ENCODE data around the gene BCS1L. TPM values are rescaled to one million over a fixed set of nuclear protein-coding genes. Genes with fewer than 3 reads are reported as not detected.

Gene BCS1L
- total and polyA plus RNA-seq, 2 of the 8 experiments (the other 6 are each of a cell fraction or from before 2014, with no cell fraction given), result 23.7 to 37.1 TPM

GRCh38 chr2:218680061-218680460 lies 20.6 kb downstream of the BCS1L start:
- Histone ChIP-seq H2BK20ac (ENCODE audit: low read length) (no peak overlapping the region), H3K36me3 (ENCODE audit: control insufficient read depth in 2 of 4, insufficient read depth in 4 of 4, low read length in 3 of 4) (peaks cover 2 to 19% (median 12%) of the 10 kb centered on the region in 4 experiments; a peak in 6 of 8 replicates)
- FAIRE-seq, result no peak
- TF ChIP-seq HDAC6 (IDR thresholded peaks at IDR 0.05; ENCODE audit: low read depth, low read length), result no peak
- TF ChIP-seq GABPA (IDR thresholded peaks at IDR 0.05; ENCODE audit: borderline replicate concordance, insufficient read depth, low read length), result no peak
- no peak for TF ChIP-seq SP4 (IDR thresholded peaks at IDR 0.05; ENCODE audit: low read length)
- no peak for TF ChIP-seq RNF2 (IDR thresholded peaks at IDR 0.05; ENCODE audit: borderline replicate concordance, low read depth, low read length, missing control alignments, poor library complexity, severe bottlenecking)
- TF ChIP-seq SP2 (IDR thresholded peaks at IDR 0.05; ENCODE audit: low read length), result no peak
- no peak for TF ChIP-seq YY1 (IDR thresholded peaks at IDR 0.05; ENCODE audit: low read depth, low read length)
- no peak for TF ChIP-seq USF2 (IDR thresholded peaks at IDR 0.05; ENCODE audit: low read length)
- TF ChIP-seq NANOG (IDR thresholded peaks at IDR 0.05; ENCODE audit: insufficient read depth, low read depth, low read length, poor library complexity, severe bottlenecking), result no peak
- TF ChIP-seq TAF1 (IDR thresholded peaks at IDR 0.05; ENCODE audit: low read depth, low read length), result no peak
- no peak for TF ChIP-seq NRF1 (IDR thresholded peaks at IDR 0.05; ENCODE audit: low read depth, low read length)
- no peak for TF ChIP-seq ZNF274 (IDR thresholded peaks at IDR 0.05; ENCODE audit: borderline replicate concordance, extremely low read depth, low read length)
- TF ChIP-seq PHF8 (conservative IDR thresholded peaks at IDR 0.05; ENCODE audit: low read depth, low read length), result no peak
- no peak for TF ChIP-seq RAD21 (IDR thresholded peaks at IDR 0.05 in 1 of 2, conservative IDR thresholded peaks at IDR 0.05 in 1 of 2; ENCODE audit: low read depth in 2 of 2, low read length in 2 of 2)

More at GRCh38 chr2:218680061-218680460, 20.6 kb downstream of the BCS1L start:
- CTCF ChIA-PET (ENCODE audit: partially characterized antibody), result no interaction called here
- Histone ChIP-seq H2BK15ac (ENCODE audit: low read length) (no peak overlapping the region), H2BK5ac (ENCODE audit: low read depth, low read length) (no peak overlapping the region), H4K5ac (ENCODE audit: insufficient read length, low read depth, low read length) (no peak overlapping the region), H3K27me3 (replicated peaks in 1 of 4; ENCODE audit: control insufficient read depth in 3 of 4, extremely low read depth in 1 of 4, insufficient read depth in 3 of 4, low read length in 3 of 4) (no peaks in the 10 kb centered on the region), H4K8ac (ENCODE audit: extremely low read depth, insufficient read depth, low read length) (no peak overlapping the region), H3K9ac (replicated peaks in 1 of 4; ENCODE audit: extremely low read depth in 1 of 4, low read depth in 3 of 4, low read length in 3 of 4) (no peak overlapping the region), H3K79me1 (ENCODE audit: low read depth, low read length) (no peaks in the 10 kb centered on the region), H4K20me1 (replicated peaks in 1 of 2; ENCODE audit: control insufficient read depth in 1 of 2, insufficient read depth in 2 of 2, low read length in 2 of 2) (peaks cover 0 to 3% of the 10 kb centered on the region in 2 experiments), H2AK5ac (ENCODE audit: low read depth, low read length) (no peak overlapping the region), H3K14ac (ENCODE audit: insufficient read length) (no peak overlapping the region), H3K4me2 (ENCODE audit: insufficient read depth in 1 of 2, low read depth in 2 of 2, low read length in 2 of 2) (no peak overlapping the region), H3K27ac (ENCODE audit: low read depth, low read length) (no peak overlapping the region), H3K23ac (ENCODE audit: insufficient read length) (no peak overlapping the region), H2BK120ac (replicated peaks; ENCODE audit: low read depth, low read length) (no peak overlapping the region), H3K4ac (replicated peaks; ENCODE audit: insufficient read length, low read depth, low read length) (no peak overlapping the region), H3K23me2 (ENCODE audit: low read depth, low read length) (no peaks in the 10 kb centered on the region), H3K9me3 (ENCODE audit: insufficient read depth in 2 of 2, low read depth in 1 of 2, low read length in 1 of 2) (no peaks in the 10 kb centered on the region), H3K79me2 (ENCODE audit: control insufficient read depth in 1 of 2, insufficient read depth in 2 of 2, low read length in 2 of 2) (no peaks in the 10 kb centered on the region), H2BK12ac (ENCODE audit: low read depth, low read length) (no peak overlapping the region), H4K91ac (replicated peaks; ENCODE audit: insufficient read length, low read length) (no peak overlapping the region), H3K4me3 (ENCODE audit: extremely low read depth in 1 of 4, insufficient read depth in 2 of 4, low read depth in 3 of 4, low read length in 4 of 4) (no peak overlapping the region), H3K56ac (replicated peaks; ENCODE audit: insufficient read length, low read depth, low read length) (no peak overlapping the region), H3K4me1 (replicated peaks in 1 of 4; ENCODE audit: control insufficient read depth in 3 of 4, insufficient read depth in 4 of 4, low read length in 3 of 4) (no peaks in the 10 kb centered on the region), H2AFZ (ENCODE audit: low read length) (no peak overlapping the region), H3K18ac (ENCODE audit: extremely low read depth, low read length) (no peak overlapping the region)
- POLR2A ChIA-PET (ENCODE audit: partially characterized antibody), result interaction anchor here (2.5 kb wide), 1 partner anchor 8 kb away, joined by 7 read pairs; the partner anchor contains the start of genes RNF25 and STK36
- WGBS, 2 experiments (ENCODE audit: extremely low coverage in 1 of 2, insufficient coverage in 1 of 2, insufficient read length in 1 of 2, insufficient replicate concordance in 2 of 2, low coverage in 1 of 2, low lambda C conversion rate in 2 of 2, missing lambda C conversion rate in 1 of 2), result 95% methylated on average over 3 of the region's 3 CpGs; no CpG with 5 or more reads in 1 of the 2 experiments
- DNase-seq (ENCODE audit: low read depth in 1 of 2, low spot score in 2 of 2), result no peak
